Endodermal cell (in vitro differentiated cells): ENCODE data around the gene SLC2A4. TPM values are rescaled to one million over a fixed set of nuclear protein-coding genes. Genes with fewer than 3 reads are reported as not detected.

Source experiments
- DNase-seq: peaks from one replicate; pipeline ENCODE4 v3.0.0-alpha.2; 2017
- H3K27ac ChIP-seq: 2 replicates; pipeline ENCODE4 v1.5.1; 2013; ENCODE audit warnings: mild to moderate bottlenecking, low read depth, low read length, moderate library complexity
- H3K27me3 ChIP-seq: 2 replicates; pipeline ENCODE4 v1.6.1; 2013; ENCODE audit warnings: mild to moderate bottlenecking, low read length, moderate library complexity; ENCODE audit not compliant: insufficient read depth, control insufficient read depth, poor library complexity, severe bottlenecking
- H3K36me3 ChIP-seq: 2 replicates; pipeline ENCODE4 v1.7.0; 2013; ENCODE audit warnings: mild to moderate bottlenecking, low read length, moderate library complexity; ENCODE audit not compliant: control insufficient read depth, insufficient read depth
- H3K4me1 ChIP-seq: one replicate; pipeline ENCODE4 v1.7.0; 2013; ENCODE audit warnings: low read length; ENCODE audit not compliant: control insufficient read depth, insufficient read depth
- H3K4me3 ChIP-seq: 2 replicates; pipeline ENCODE4 v1.5.1; 2013; ENCODE audit warnings: mild to moderate bottlenecking, low read length, moderate library complexity
- H3K9ac ChIP-seq: 2 replicates; pipeline ENCODE4 v1.6.1; 2013; ENCODE audit warnings: mild to moderate bottlenecking, low read length, moderate library complexity; ENCODE audit not compliant: poor library complexity, severe bottlenecking; ENCODE audit errors: extremely low read depth
- H3K9me3 ChIP-seq: 2 replicates; pipeline ENCODE4 v1.6.1; 2013; ENCODE audit warnings: mild to moderate bottlenecking, low read length, moderate library complexity; ENCODE audit not compliant: control insufficient read depth
- H3K27ac Mint-ChIP-seq: 2 replicates; pipeline ENCODE4 v1.8.0; 2020; ENCODE audit warnings: mixed read lengths
- H3K27me3 Mint-ChIP-seq: 2 replicates; pipeline ENCODE4 v1.8.0; 2021; ENCODE audit warnings: mild to moderate bottlenecking, mixed read lengths; ENCODE audit not compliant: insufficient read depth
- H3K36me3 Mint-ChIP-seq: 2 replicates; pipeline ENCODE4 v1.8.0; 2020; ENCODE audit warnings: low read depth, mixed read lengths
- H3K4me1 Mint-ChIP-seq: 2 replicates; pipeline ENCODE4 v1.8.0; 2020; ENCODE audit warnings: mixed read lengths
- H3K4me3 Mint-ChIP-seq: 2 replicates; pipeline ENCODE4 v1.8.0; 2020; ENCODE audit warnings: mild to moderate bottlenecking, moderate library complexity, mixed read lengths
- H3K9me3 Mint-ChIP-seq: 2 replicates; pipeline ENCODE4 v1.8.0; 2020; ENCODE audit warnings: mild to moderate bottlenecking, mixed read lengths
- CTCF ChIP-seq: fragments of 200-600 bp; sonication (generic); conservative IDR thresholded peaks from 2 replicates; pipeline ENCODE4 v1.5.0; 2021; ENCODE audit warnings: antibody characterized with exemption, mild to moderate bottlenecking
- WGBS, 2 experiments: methylation state at CpG; one replicate each; pipeline versions ENCODE4 v1.1.5 to v1.1.7; 2013; ENCODE audit warnings: missing lambda C conversion rate in 2 of 2, mixed read lengths in 1 of 2; ENCODE audit not compliant: insufficient coverage in 1 of 2, insufficient read length in 1 of 2; 5-methylcytosine and 5-hydroxymethylcytosine counted together
- total RNA-seq, 2 donors: library from RNA; stranded (reverse); fragmentation: NEBNext Ultra II Directional in 1 of 2; extraction: Animal tissue kit (Norgen Biotek cat#: 25700) in 1 of 2; gene quantifications; 2 replicates in 1 of 2; 3 replicates in 1 of 2; pipeline ENCODE4 v1.2.1, GENCODE V29; 2021

Gene SLC2A4
- total RNA-seq, 2 donors from 2014 or later, result 2.2 to 5.4 TPM

DNA sequence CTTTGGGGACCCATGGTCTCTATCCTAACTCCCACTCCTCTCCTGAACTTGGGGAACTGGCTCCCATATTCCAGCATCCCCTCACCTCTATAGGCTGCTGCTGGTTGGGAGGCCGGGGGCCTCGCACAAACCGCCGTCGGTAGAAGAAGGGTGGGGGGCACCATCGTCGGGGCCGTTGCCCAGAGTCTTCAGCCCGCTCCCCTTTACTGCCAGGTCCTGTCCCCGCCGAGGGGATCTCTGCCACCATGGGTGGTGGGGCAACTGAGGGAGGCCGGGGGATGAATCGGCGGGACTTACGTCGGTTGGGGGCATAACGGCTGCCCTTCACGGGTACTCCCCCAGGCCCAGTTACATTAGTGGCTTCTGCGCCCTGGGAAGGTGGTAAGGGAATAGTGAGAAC is 8.6 kb downstream of the SLC2A4 start:
- Mint-ChIP-seq H3K9me3 (no peaks in the 10 kb centered on the region), H3K36me3 (no peaks in the 10 kb centered on the region), H3K27me3 (peaks cover 55% of the 10 kb centered on the region), H3K4me3 (no peak overlapping the region), H3K4me1 (peaks cover 3% of the 10 kb centered on the region), H3K27ac (no peak overlapping the region)
- Histone ChIP-seq H3K36me3 (no peaks in the 10 kb centered on the region), H3K27me3 (peaks cover 36% of the 10 kb centered on the region), H3K9ac (no peak overlapping the region), H3K27ac (no peak overlapping the region), H3K9me3 (no peaks in the 10 kb centered on the region), H3K4me3 (no peak overlapping the region), H3K4me1 (no peaks in the 10 kb centered on the region)
- no peak for DNase-seq
- TF ChIP-seq CTCF, result no peak
- WGBS, 2 experiments, result 93 to 95% methylated on average over 4 to 19 of the region's 19 CpGs

- Histone ChIP-seq H3K9me3 (no peaks in the 10 kb centered on the region), H3K36me3 (no peaks in the 10 kb centered on the region), H3K27ac (no peak overlapping the region), H3K9ac (no peak overlapping the region), H3K27me3 (peaks cover 41% of the 10 kb centered on the region), H3K4me3 (no peak overlapping the region), H3K4me1 (no peaks in the 10 kb centered on the region)
- H3K9me3 Mint-ChIP-seq, result no peaks in the 10 kb centered on the region
- H3K4me1 Mint-ChIP-seq, result peaks cover 3% of the 10 kb centered on the region
- no peak overlapping the region for H3K27ac Mint-ChIP-seq
- DNase-seq, result no peak
- no peak for TF ChIP-seq CTCF
- 87 to 89% methylated on average over 9 to 11 of the region's 11 CpGs for WGBS, 2 experiments
- H3K4me3 Mint-ChIP-seq, result no peak overlapping the region
- H3K27me3 Mint-ChIP-seq, result peaks cover 60% of the 10 kb centered on the region
- no peaks in the 10 kb centered on the region for H3K36me3 Mint-ChIP-seq
Measured at GRCh38 chr17:7290685-7291084, 9.2 kb downstream of the SLC2A4 start.

DNA sequence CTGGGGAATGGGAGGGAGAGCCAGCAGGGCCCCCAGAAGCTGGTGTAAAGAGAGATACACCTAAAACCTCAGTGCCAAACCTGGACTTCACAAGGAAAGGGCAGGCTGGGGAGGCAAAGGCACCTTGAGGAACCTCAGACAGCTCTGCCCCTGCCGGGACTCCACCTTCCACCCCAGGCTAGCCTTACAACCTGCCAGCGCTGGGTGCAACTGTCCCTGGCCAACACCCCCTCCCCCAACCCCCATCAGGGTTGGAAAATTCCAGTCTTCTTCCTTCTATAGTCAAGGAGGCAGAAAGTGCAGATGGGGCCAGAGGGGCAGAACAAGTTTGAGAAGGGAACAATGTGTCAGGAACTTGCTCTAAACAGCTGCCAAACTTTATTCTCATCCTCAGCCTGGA is 10.7 kb downstream of the SLC2A4 start:
- H3K4me3 Mint-ChIP-seq, result no peak overlapping the region
- peaks cover 54% of the 10 kb centered on the region for H3K27me3 ChIP-seq

More for the DNA sequence above, 10.7 kb downstream of the SLC2A4 start:
- Histone ChIP-seq H3K27ac (no peak overlapping the region), H3K9me3 (no peaks in the 10 kb centered on the region), H3K4me1 (no peaks in the 10 kb centered on the region), H3K36me3 (no peaks in the 10 kb centered on the region), H3K9ac (no peak overlapping the region), H3K4me3 (no peak overlapping the region)
- H3K9me3 Mint-ChIP-seq, result no peaks in the 10 kb centered on the region
- no peak for TF ChIP-seq CTCF
- peaks cover 71% of the 10 kb centered on the region for H3K27me3 Mint-ChIP-seq
- WGBS, 2 experiments, result 100% methylated on average over 2 of the region's 2 CpGs; no CpG with 5 or more reads in 1 of the 2 experiments
- no peak for DNase-seq
- no peaks in the 10 kb centered on the region for H3K36me3 Mint-ChIP-seq
- H3K4me1 Mint-ChIP-seq, result peaks cover 3% of the 10 kb centered on the region
- no peak overlapping the region for H3K27ac Mint-ChIP-seq
